SK-N-MC (cell line): ENCODE results near the gene ST6GALNAC3.

Experiments
- EZH2 ChIP-seq: fragments of 200-600 bp; sonication (generic); IDR thresholded peaks from one replicate; pipeline ENCODE4 v1.6.1; 2017; ENCODE audit warnings: antibody characterized with exemption
- POLR2AphosphoS5 ChIP-seq: IDR thresholded peaks from 2 replicates; pipeline ENCODE4 v1.6.1; 2012; ENCODE audit warnings: mild to moderate bottlenecking, low read depth, low read length, borderline replicate concordance

DNA sequence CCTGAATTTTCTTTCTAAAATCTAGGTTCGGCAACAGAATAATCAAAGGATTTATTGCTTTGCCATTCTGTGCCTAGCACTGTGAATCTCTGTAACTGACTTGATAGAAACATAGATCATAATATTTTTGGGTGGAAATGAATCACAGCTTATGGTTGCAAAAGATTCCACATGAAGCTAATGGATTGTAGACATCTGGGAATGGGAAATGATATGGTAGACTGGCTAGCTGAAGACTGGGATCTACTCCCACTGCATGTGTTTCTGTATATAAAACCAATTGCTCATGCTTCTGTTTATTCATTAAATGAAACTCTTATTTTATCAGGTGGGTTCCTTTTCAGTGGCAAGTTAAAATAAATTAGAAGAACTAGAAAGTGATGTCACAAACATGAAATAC, 395.6 kb downstream of the ST6GALNAC3 start:
- no peak for TF ChIP-seq EZH2
- TF ChIP-seq POLR2AphosphoS5: no peak
